Activated B cell treated with CpG ODN at 0.5 μM for 24 hours (primary cell): ENCODE results near the gene BCORL1. TPM values are rescaled to one million over a fixed set of nuclear protein-coding genes. Genes with fewer than 3 reads are reported as not detected.

Experiments used
- ATAC-seq: fragments of 200-7000 bp; cut with Tn5 transposase; one replicate; pipeline ENCODE4 v1.10.0; 2021; ENCODE audit warnings: low read depth, mild to moderate bottlenecking, moderate library complexity
- CTCF ChIA-PET: fragments of 350-600 bp; sonication (Branson Sonifier 250); formaldehyde crosslinking; loops from one replicate; lab custom pipeline; 2021; ENCODE audit warnings: antibody characterized with exemption; lab: Charles Lee
- POLR2A ChIA-PET: fragments of 350-600 bp; sonication (Branson Sonifier 250); formaldehyde crosslinking; loops from one replicate; lab custom pipeline; 2021; ENCODE audit warnings: antibody characterized with exemption; lab: Charles Lee
- DNase-seq: peaks from one replicate; pipeline ENCODE4 v3.0.0; 2022
- H3K27ac Mint-ChIP-seq: one replicate; pipeline ENCODE4 v1.8.0; 2020; ENCODE audit warnings: mixed read lengths
- H3K27me3 Mint-ChIP-seq: one replicate; pipeline ENCODE4 v1.8.0; 2021; ENCODE audit warnings: mixed read lengths
- H3K36me3 Mint-ChIP-seq: one replicate; pipeline ENCODE4 v1.8.0; 2021; ENCODE audit warnings: low read depth, mixed read lengths
- H3K4me1 Mint-ChIP-seq: one replicate; pipeline ENCODE4 v1.8.0; 2021; ENCODE audit warnings: mixed read lengths
- H3K4me3 Mint-ChIP-seq: one replicate; pipeline ENCODE4 v1.8.0; 2020; ENCODE audit warnings: mild to moderate bottlenecking, mixed read lengths
- H3K9me3 Mint-ChIP-seq: one replicate; pipeline ENCODE4 v1.8.0; 2020; ENCODE audit warnings: mixed read lengths
- CTCF ChIP-seq: fragments of 200-600 bp; IDR thresholded peaks from one replicate; pipeline ENCODE4 v1.8.0; 2022; ENCODE audit warnings: antibody characterized with exemption, mild to moderate bottlenecking
- intact Hi-C: fragments of 100-400 bp; cut with micrococcal nuclease; formaldehyde crosslinking; loops from one replicate; pipeline ENCODE4 v1.15.1; 2024
- total RNA-seq: library from RNA; stranded (reverse); gene quantifications from 2 replicates; pipeline ENCODE4 v1.2.3, GENCODE V29; 2022

BCORL1 gene
- total RNA-seq, 1 donor from 2014 or later: 8.0 TPM

- Mint-ChIP-seq H3K27me3 (no peaks in the 10 kb centered on the region), H3K27ac (peak overlapping the region; percentile 94), H3K36me3 (peaks cover 1% of the 10 kb centered on the region), H3K4me3 (peak overlapping the region; percentile 82), H3K4me1 (peaks cover 61% of the 10 kb centered on the region), H3K9me3 (no peaks in the 10 kb centered on the region)
- no peak for TF ChIP-seq CTCF
- DNase-seq: peak; percentile 56
- intact Hi-C loops: loop anchor here (1.0 kb wide), 3 partner anchors 8 to 73 kb away; partner anchors contain the start of gene AIFM1
- ChIA-PET CTCF (no interaction called here), POLR2A (interaction anchor here (1.3 to 1.8 kb wide), 3 partner anchors 10 to 28 kb away, joined by 3 to 10 read pairs (median 7); partner anchors contain the start of gene ELF4)
- ATAC-seq: peak; percentile 96
These were observed 109.6 kb downstream of the BCORL1 start for GRCh38 chrX:130091980-130092522.

- Mint-ChIP-seq H3K36me3 (peaks cover 1% of the 10 kb centered on the region), H3K27me3 (no peaks in the 10 kb centered on the region), H3K9me3 (no peaks in the 10 kb centered on the region), H3K4me1 (peaks cover 64% of the 10 kb centered on the region), H3K27ac (no peak overlapping the region), H3K4me3 (no peak overlapping the region)
- ChIA-PET CTCF (no interaction called here), POLR2A (interaction anchor here (0.5 to 1.8 kb wide), 4 partner anchors 9 to 115 kb away, joined by 3 to 10 read pairs (median 5); partner anchors contain the start of gene ELF4)
- intact Hi-C loops: no loop called here
- no peak for TF ChIP-seq CTCF
- ATAC-seq: no peak
- no peak for DNase-seq
These were observed 110.8 kb downstream of the BCORL1 start for GRCh38 chrX:130093271-130093670.

GRCh38 chrX:130094696-130095095 lies 112.3 kb downstream of the BCORL1 start:
- H3K27ac Mint-ChIP-seq: no peak overlapping the region
- POLR2A ChIA-PET: interaction anchor here (1.2 kb wide), 1 partner anchor 9 kb away, joined by 3 read pairs; no protein-coding TSS in a partner anchor

GRCh38 chrX:130095249-130096030 lies 113.0 kb downstream of the BCORL1 start:
- Mint-ChIP-seq H3K27me3 (no peaks in the 10 kb centered on the region), H3K27ac (no peak overlapping the region), H3K4me1 (peaks cover 64% of the 10 kb centered on the region), H3K9me3 (no peaks in the 10 kb centered on the region), H3K36me3 (peaks cover 1% of the 10 kb centered on the region), H3K4me3 (no peak overlapping the region)
- POLR2A ChIA-PET: interaction anchor here (1.5 kb wide), 1 partner anchor 13 kb away, joined by 5 read pairs; no protein-coding TSS in a partner anchor
- TF ChIP-seq CTCF: no peak
- CTCF ChIA-PET: no interaction called here
- ATAC-seq (no peak), DNase-seq (no peak)
- intact Hi-C loops: no loop called here

More at GRCh38 chrX:130094696-130095095, 112.3 kb downstream of the BCORL1 start:
- no peak for TF ChIP-seq CTCF
- peaks cover 63% of the 10 kb centered on the region for H3K4me1 Mint-ChIP-seq
- DNase-seq (no peak), ATAC-seq (no peak)
- peaks cover 1% of the 10 kb centered on the region for H3K36me3 Mint-ChIP-seq
- CTCF ChIA-PET: no interaction called here
- no peak overlapping the region for H3K4me3 Mint-ChIP-seq
- H3K27me3 Mint-ChIP-seq: no peaks in the 10 kb centered on the region
- no peaks in the 10 kb centered on the region for H3K9me3 Mint-ChIP-seq
- intact Hi-C loops: no loop called here
